Measurements from ENCODE around the gene SPI1.

DNA sequence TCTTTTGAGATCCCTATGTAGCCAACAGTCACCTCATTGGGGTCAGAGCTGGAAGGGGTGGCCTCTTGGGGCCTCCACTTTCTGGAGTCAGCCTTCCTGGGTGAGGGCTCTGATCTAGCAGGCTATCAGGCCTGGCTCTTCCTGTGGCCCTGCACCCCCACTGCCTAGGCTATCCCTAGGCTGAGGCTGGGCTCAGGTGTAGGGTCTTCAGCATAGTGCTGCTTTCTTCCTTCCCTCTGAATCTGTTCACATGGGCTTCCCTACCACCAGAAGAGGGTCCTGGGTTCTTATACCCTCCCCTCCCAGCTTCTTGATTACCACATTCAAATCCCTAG, 456 bp upstream of the SPI1 start:
- TF ChIP-seq, protein P1, sequence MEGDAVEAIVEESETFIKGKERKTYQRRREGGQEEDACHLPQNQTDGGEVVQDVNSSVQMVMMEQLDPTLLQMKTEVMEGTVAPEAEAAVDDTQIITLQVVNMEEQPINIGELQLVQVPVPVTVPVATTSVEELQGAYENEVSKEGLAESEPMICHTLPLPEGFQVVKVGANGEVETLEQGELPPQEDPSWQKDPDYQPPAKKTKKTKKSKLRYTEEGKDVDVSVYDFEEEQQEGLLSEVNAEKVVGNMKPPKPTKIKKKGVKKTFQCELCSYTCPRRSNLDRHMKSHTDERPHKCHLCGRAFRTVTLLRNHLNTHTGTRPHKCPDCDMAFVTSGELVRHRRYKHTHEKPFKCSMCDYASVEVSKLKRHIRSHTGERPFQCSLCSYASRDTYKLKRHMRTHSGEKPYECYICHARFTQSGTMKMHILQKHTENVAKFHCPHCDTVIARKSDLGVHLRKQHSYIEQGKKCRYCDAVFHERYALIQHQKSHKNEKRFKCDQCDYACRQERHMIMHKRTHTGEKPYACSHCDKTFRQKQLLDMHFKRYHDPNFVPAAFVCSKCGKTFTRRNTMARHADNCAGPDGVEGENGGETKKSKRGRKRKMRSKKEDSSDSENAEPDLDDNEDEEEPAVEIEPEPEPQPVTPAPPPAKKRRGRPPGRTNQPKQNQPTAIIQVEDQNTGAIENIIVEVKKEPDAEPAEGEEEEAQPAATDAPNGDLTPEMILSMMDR (conservative IDR thresholded peaks at IDR 0.05; ENCODE audit: low read length) = no peak
- TF ChIP-seq EZH2phosphoT487 (IDR thresholded peaks at IDR 0.05; ENCODE audit: borderline replicate concordance, low read depth, low read length) = no peak
